Measurements from ENCODE around the gene C1QTNF1.
"Not testable (repeated sequence)": the region's sequence is repeated elsewhere in the genome, so short reads cannot be mapped to it uniquely, and the experiment has no call there.

C1QTNF1 gene

GRCh38 chr17:79054200-79054960, 30.4 kb downstream of the C1QTNF1 start:
- DNase-seq (ENCODE audit: low spot score) = no peak

DNA sequence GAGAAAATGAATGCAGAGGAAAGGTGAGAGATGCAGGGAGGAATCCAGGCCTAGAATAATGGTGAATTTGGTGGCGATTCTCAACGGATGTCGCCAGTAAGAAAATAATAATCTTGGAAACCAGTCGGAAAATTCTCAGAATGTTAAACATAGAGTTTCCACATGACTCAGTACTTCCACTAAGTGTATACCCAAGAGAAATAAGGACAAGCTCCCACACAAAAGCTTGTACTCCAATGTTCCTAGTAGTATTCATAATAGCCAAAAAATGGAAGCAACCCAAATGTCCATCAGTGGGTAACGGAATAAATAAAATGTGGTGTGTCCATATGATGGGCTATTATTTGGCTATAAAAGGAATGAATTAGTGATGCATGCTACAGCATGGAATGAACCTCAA, 31.2 kb downstream of the C1QTNF1 start:
- no peak for DNase-seq (ENCODE audit: low spot score)

DNA sequence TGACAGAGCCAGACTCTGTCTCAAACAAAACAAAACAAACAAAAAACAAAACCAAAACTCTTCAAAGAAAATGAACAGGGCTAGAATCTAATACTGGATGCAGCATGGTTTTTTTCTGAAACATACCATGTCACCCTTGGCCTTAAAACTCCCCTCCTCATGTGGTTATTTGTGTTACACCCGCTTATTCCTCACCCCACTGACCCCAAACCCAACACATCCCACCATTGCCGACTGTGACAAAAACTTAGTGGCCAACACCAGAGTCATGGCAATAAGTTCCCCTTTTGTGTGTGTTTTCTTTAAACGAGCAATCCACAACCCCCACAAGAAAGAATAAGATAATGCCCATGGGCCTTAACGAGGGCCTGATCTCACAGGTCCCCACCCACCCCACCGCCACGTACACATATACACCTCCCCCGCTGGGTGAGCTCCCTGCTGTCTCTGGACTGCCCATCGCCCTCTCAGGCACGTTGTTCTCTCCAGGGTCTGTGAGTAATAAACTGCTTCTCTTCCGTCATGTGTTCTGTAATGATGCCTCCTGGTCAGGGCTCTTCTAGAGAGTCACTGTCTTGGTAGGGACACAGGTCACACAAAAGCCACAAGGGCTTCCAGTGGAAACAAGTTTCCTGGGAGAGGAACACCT, 33.9 kb downstream of the C1QTNF1 start:
- DNase-seq (ENCODE audit: low spot score) = no peak

DNA sequence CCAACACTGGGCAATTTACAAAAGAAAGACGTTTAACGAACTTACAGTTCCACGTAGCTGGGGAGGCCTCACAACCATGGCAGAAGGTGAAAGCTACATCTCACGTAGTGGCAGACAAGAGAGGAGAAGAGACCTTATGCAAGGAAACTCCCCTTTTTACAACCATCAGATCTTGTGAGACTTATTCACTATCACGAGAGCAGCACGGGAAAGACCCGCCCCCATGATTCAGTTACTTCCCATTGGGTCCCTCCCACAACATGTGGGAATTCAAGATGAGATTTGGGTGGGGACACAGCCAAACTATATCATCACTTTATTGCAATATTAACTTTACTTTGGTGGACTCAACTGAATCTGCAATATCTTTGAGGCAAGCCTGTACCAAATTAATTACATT, 38.7 kb downstream of the C1QTNF1 start:
- no peak for DNase-seq (ENCODE audit: low spot score)

DNA sequence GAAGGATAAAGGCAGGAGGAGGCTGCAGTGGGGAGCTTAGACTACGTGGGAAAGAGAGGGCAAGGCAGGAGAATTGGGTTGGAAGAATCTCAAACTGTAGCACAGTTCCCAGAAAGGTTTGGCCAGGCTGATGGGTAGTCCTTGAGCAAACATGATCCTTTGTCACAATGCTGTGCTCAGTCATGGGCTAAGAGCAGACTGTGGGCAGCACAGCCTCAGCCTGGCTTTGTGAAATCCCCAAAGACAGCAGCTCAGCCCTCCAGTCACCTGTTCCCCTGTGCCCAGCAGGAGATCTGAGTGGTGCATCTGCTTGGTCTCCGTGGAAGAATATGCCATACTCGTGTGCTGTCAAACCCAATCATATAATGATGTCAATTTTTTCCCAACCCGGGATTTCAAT, 40.1 kb downstream of the C1QTNF1 start:
- DNase-seq (ENCODE audit: low spot score) = no peak

DNA sequence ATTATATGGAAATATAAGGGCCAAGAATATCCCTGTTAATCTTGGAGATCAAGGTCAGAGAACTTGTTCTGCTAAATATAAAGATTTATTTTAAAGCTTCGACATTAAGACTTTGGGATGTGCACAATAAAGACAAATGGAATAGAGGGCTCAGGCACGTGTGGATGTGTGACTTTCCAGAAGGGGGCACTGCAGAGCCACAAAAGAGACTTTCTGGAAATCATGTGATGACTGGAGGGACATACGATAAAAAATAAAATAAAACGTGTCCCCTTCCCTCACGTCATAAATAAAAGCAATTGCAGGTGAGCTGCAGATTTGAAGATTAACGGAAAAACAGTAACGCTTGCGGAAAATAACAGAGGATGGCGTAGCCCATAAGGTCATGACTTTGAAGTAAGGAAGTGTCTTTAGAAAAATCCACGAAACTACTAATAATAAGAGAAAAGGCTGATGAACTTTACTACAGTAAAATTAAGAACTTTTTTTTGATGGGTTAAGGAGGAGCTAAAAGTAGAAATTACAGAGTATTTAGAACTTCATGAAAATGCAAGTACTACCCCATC, 41.2 kb downstream of the C1QTNF1 start:
- peak; percentile 40 for DNase-seq (ENCODE audit: low spot score)

- DNase-seq (ENCODE audit: low spot score) = no peak
Measured at GRCh38 chr17:79066963-79067362, 43.0 kb downstream of the C1QTNF1 start.

DNA sequence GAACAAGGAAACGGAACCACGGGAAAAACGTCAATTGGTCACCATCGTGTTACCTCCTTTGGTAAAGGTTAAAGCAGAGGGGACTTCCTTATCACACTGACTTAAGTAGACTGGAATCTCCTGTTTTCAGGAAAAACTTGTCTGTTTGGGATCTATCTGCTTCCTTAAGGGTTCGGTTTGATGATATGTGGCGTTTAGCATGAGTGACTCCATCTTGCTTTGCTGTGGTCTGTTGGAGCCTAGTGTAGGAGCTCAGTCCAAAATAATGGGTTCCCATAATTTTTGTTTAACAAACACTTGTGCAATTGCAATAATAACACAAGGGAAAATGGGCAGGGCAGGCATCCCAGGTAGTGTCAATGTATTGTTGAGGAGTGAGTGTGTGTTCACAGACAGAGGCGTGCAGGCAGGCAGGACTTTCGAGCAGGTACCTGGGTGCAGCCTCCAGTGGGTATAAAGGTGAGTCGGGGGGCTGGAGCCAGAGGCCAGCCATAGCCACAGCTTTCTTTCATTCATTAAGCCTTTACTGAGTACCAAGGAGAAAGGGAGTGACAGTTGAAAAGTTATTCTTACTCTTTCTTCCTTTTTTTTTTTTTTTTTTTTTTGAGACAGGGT, 46.4 kb downstream of the C1QTNF1 start:
- no peak for DNase-seq (ENCODE audit: low spot score)

DNA sequence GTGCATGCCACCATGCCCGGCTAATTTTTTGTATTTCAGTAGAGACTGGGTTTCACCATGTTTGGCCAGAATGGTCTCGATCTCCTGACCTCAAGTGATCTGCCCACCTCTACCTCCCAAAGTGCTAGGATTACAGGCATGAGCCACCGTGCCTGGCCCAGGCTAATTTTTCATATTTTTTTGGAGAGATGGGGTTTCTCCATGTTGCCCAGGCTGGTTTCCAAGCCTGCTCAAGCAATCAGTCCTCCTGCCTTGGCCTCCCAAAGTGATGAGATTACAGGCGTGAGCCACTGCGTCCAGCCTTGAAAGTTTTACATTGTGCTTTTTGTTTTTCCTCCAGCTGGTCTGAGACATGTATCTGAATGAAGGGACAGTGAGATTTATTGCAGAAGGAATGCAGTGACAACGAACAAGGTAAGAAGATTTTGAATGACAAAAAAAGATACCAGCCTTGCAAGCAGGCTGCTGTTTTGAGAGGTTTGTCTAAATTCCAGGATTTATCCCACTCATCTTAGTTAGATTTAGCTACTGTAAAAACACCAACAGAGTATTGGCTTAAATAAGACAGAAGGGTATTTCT, 47.3 kb downstream of the C1QTNF1 start:
- DNase-seq (ENCODE audit: low spot score) = no peak

DNA sequence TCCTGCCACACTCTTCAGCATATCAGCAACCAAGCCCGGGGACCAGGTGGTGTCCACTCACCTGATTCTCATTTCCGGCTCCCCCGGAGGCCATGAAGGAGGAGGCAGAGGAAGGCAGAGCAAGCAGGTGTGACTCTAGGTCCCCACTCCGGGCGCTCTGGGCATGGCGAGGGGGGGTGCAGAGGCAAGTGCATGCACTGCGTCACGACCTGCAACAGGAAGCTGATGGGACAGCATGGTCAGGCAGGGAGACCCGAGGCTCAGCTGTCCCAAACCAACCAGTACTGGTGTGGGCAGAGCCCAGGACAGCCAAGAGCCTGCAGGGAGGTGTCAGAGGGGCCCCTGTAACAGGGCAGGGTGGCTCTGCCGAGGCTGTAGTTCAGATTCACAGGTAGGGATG, 48.6 kb downstream of the C1QTNF1 start:
- DNase-seq (ENCODE audit: low spot score) = no peak

GRCh38 chr17:79073016-79073705, 49.2 kb downstream of the C1QTNF1 start:
- DNase-seq (ENCODE audit: low spot score) = no peak

- no peak for DNase-seq (ENCODE audit: low spot score)
Measured at GRCh38 chr17:79073706-79074088, 49.7 kb downstream of the C1QTNF1 start.

GRCh38 chr17:79074121-79074648, 50.2 kb downstream of the C1QTNF1 start:
- not testable (repeated sequence) for DNase-seq (ENCODE audit: low spot score)

- DNase-seq (ENCODE audit: low spot score) = peak; percentile 98
Measured at GRCh38 chr17:79074649-79075445, 50.9 kb downstream of the C1QTNF1 start, which contains the start of gene ENGASE. Gene ENGASE, plus strand, starts transcription at chr17:79074824. Its CDS starts 121 bp downstream, at chr17:79074945.

- peak; percentile 33 for DNase-seq (ENCODE audit: low spot score)
Measured at GRCh38 chr17:79075446-79075750, 51.4 kb downstream of the C1QTNF1 start.

DNA sequence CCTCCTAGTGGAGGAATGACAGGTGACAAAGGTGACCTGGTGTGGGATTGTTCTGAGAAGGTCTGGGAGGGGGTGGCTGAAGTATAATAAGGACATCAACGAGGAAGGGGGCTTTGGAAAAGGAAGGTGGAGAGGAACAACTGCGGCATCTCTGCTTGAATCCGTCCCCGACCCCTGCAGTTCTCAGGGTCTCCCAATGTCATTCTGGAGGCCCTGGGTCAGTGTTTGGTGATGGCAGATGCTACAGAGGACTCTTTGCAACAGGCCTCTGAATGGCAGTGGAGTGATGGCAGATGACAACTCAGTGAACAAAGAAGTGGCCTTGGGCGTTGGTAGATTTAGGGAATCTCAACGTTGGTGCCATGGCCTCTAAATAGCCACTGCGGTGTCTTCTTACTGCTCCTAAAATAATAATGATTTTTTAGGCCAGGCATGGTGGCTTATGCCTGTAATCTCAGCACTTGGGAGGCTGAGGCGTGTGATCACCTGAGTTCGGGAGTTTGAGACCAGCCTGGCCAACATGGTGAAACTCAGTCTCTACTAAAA, 52.0 kb downstream of the C1QTNF1 start:
- DNase-seq (ENCODE audit: low spot score) = no peak

DNA sequence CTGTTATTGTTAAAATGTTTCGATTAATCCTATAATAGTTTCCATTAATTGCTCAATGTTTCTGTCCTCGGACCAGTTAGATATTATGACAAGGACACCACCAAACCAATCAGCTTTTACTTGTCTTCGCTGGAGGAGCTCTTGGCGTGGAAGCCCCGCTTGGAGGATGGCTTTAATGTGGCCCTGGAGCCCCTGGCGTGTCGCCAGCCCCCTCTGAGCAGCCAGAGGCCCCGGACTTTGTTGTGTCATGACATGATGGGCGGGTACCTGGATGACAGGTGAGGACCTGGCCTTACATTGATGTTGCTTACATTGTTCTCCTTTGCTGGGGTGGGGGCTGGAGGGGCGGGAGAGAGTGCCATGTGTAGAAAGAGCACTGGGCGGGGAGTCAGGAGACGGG, 53.6 kb downstream of the C1QTNF1 start:
- no peak for DNase-seq (ENCODE audit: low spot score)

GRCh38 chr17:79078476-79079190, 54.7 kb downstream of the C1QTNF1 start:
- DNase-seq (ENCODE audit: low spot score) = no peak

DNA sequence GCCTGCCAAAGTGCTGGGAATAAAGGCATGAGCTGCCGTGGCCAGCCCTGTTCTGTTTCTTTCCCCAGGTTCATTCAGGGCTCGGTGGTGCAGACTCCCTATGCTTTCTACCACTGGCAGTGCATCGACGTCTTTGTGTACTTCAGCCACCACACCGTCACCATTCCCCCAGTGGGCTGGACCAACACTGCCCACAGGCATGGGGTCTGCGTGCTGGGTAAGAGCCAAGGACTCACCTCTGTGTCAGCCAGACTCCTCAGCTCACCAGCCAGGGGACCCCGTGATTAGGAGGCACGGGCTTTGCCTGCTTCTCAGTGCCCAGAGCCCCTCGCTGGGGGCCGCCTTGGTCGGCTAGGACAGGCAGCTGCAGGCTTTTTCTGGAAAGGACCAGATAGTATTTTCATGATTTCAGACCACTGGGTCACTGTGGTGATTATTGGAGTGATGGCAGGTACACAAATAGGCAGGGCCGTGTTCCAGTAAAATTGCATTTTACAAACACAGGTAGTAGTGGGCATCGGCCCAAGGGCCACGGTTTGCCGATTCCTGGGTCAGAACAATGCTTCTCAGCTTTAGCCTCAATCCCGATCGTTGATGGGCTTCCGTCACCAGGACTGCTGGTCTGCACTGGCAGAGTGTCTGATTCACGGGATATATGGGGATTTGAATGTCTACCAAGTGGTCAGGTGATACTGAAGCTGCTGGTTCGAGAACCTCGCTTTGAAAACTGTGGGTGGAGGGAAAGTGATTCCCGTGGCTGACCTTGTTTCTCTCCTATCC, 55.6 kb downstream of the C1QTNF1 start:
- no peak for DNase-seq (ENCODE audit: low spot score)

Data from AG08395 (cell line).